ENCODE results near the gene VPS4B.

DNA sequence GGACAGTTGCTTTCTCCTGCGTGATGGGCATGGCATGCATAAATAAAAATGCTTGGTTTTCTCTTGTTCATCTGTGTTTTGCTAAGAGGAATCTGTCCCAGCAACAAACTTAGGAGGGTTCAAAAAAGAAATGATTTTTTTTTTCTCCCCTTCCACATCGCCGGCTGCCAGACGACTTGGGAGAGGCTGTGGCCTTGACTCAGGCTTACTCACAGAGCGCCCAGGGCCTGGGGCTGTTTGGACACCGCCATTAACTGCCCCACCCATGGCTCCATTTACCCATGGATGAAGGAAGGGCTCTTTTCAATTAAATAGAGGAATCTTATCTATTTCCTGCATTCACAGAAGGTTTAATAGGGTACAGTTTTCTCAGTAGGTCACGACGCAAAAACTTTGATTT lies 32.2 kb upstream of the VPS4B start:
- TF ChIP-seq, protein P1, sequence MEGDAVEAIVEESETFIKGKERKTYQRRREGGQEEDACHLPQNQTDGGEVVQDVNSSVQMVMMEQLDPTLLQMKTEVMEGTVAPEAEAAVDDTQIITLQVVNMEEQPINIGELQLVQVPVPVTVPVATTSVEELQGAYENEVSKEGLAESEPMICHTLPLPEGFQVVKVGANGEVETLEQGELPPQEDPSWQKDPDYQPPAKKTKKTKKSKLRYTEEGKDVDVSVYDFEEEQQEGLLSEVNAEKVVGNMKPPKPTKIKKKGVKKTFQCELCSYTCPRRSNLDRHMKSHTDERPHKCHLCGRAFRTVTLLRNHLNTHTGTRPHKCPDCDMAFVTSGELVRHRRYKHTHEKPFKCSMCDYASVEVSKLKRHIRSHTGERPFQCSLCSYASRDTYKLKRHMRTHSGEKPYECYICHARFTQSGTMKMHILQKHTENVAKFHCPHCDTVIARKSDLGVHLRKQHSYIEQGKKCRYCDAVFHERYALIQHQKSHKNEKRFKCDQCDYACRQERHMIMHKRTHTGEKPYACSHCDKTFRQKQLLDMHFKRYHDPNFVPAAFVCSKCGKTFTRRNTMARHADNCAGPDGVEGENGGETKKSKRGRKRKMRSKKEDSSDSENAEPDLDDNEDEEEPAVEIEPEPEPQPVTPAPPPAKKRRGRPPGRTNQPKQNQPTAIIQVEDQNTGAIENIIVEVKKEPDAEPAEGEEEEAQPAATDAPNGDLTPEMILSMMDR (IDR thresholded peaks at IDR 0.05), result no peak
- no peak for TF ChIP-seq EZH2 (IDR thresholded peaks at IDR 0.05; ENCODE audit: borderline replicate concordance, insufficient read depth, low read depth, low read length, poor library complexity, severe bottlenecking)
